Esophagus muscularis mucosa (tissue), 4 donors: Measurements from ENCODE around the gene RABL2B. TPM values are rescaled to one million over a fixed set of nuclear protein-coding genes. Genes with fewer than 3 reads are reported as not detected.

Source experiments
- DNase-seq: peaks from one replicate; pipeline ENCODE4 v3.0.0-alpha.2; 2017; ENCODE audit errors: extremely low spot score
- H3K27ac ChIP-seq, 4 donors: fragments of 200-600 bp; sonication (generic); replicated peaks in 1 of 4; 1 replicate in 3 of 4; 2 replicates in 1 of 4; pipeline ENCODE4 v1.5.1; 2016 to 2019; ENCODE audit warnings: mild to moderate bottlenecking in 1 of 4
- H3K27me3 ChIP-seq, 4 donors: fragments of 200-600 bp; sonication (generic); one replicate each; pipeline versions ENCODE4 v1.5.1 to v1.6.0; 2016 to 2019
- H3K36me3 ChIP-seq, 4 donors: fragments of 200-600 bp; sonication (generic); one replicate each; pipeline ENCODE4 v1.5.1; 2016 to 2019
- H3K4me1 ChIP-seq, 4 donors: fragments of 200-600 bp; sonication (generic); one replicate each; pipeline ENCODE4 v1.5.1; 2016 to 2019
- H3K4me3 ChIP-seq, 4 donors: fragments of 200-600 bp; sonication (generic); 1 replicate in 2 of 4; 2 replicates in 2 of 4; pipeline ENCODE4 v1.5.1; 2016 to 2019; ENCODE audit warnings: mild to moderate bottlenecking in 4 of 4, moderate library complexity in 1 of 4
- H3K9me3 ChIP-seq, 4 donors: fragments of 200-600 bp; sonication (generic); 1 replicate in 3 of 4; 2 replicates in 1 of 4; pipeline ENCODE4 v1.5.1; 2016 to 2019
- CTCF ChIP-seq, 3 experiments: fragments of 200-600 bp in 2 of 3; fragments of 450-650 bp in 1 of 3; sonication (generic) in 2 of 3; IDR thresholded peaks; one replicate each; pipeline ENCODE4 v1.5.1; 2017 to 2019; ENCODE audit warnings: antibody characterized with exemption in 3 of 3, mild to moderate bottlenecking in 2 of 3, moderate library complexity in 1 of 3
- EP300 ChIP-seq: sonication (generic); formaldehyde crosslinking; IDR thresholded peaks from one replicate; pipeline ENCODE4 v1.6.1; 2017; ENCODE audit warnings: antibody characterized with exemption
- POLR2A ChIP-seq: fragments of 450-650 bp; IDR thresholded peaks from one replicate; pipeline ENCODE4 v1.6.1; 2017; ENCODE audit warnings: antibody characterized with exemption, moderate library complexity, mild to moderate bottlenecking, low read depth
- POLR2AphosphoS5 ChIP-seq, 2 donors: sonication (generic); formaldehyde crosslinking; IDR thresholded peaks; one replicate each; pipeline ENCODE4 v1.6.1; 2017; ENCODE audit warnings: antibody characterized with exemption in 2 of 2
- WGBS: methylation state at CpG from one replicate; pipeline ENCODE4 v1.1.5; 2018; 5-methylcytosine and 5-hydroxymethylcytosine counted together
- intact Hi-C: fragments of 100-400 bp; cut with DNase I; formaldehyde crosslinking; loops from one replicate; pipeline ENCODE4 v1.15.1; 2023
- total RNA-seq, 4 donors: library from RNA; depleted of rRNA; stranded (reverse); fragments of >200 nt; gene quantifications; one replicate each; pipeline versions ENCODE4 v1.1.0 to v1.2.1, GENCODE V29; 2016

The RABL2B gene
- total RNA-seq, 4 donors from 2014 or later: 9.9 to 18.3 (median 12.4) TPM

DNA sequence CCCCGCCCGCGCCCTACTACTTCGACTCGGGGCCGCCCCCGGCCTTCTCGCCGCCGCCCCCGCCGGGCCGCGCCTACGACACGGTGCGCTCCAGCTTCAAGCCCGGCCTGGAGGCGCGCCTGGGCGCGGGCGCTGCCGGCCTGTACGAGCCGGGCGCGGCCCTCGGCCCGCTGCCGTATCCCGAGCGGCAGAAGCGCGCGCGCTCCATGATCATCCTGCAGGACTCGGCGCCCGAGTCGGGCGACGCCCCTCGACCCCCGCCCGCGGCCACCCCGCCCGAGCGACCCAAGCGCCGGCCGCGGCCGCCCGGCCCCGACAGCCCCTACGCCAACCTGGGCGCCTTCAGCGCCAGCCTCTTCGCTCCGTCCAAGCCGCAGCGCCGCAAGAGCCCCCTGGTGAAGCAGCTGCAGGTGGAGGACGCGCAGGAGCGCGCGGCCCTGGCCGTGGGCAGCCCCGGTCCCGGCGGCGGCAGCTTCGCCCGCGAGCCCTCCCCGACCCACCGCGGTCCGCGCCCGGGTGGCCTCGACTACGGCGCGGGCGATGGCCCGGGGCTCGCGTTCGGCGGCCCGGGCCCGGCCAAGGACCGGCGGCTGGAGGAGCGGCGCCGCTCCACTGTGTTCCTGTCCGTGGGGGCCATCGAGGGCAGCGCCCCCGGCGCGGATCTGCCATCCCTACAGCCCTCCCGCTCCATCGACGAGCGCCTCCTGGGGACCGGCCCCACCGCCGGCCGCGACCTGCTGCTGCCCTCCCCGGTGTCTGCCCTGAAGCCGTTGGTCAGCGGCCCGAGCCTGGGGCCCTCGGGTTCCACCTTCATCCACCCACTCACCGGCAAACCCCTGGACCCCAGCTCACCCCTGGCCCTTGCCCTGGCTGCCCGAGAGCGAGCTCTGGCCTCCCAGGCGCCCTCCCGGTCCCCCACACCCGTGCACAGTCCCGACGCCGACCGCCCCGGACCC, 62.9 kb downstream of the RABL2B start:
- H3K4me1 ChIP-seq: peaks cover 13 to 26% (median 21%) of the 10 kb centered on the region in 4 donors
- no peak for DNase-seq
- H3K27me3 ChIP-seq: peaks cover 0 to 50% (median 4%) of the 10 kb centered on the region in 4 donors
- TF ChIP-seq POLR2AphosphoS5 (IDR thresholded peaks at IDR 0.05): no peak
- no peak for TF ChIP-seq POLR2A
- no peak for TF ChIP-seq EP300
- no peak for TF ChIP-seq CTCF (IDR thresholded peaks at IDR 0.05)
- H3K9me3 ChIP-seq: no peaks in the 10 kb centered on the region
- peaks cover 0 to 86% (median 42%) of the 10 kb centered on the region in 4 donors for H3K36me3 ChIP-seq
- 68% methylated on average over 66 of the region's 132 CpGs for WGBS
- H3K27ac ChIP-seq: no peak overlapping the region
- no peak overlapping the region for H3K4me3 ChIP-seq
- intact Hi-C loops: no loop called here

DNA sequence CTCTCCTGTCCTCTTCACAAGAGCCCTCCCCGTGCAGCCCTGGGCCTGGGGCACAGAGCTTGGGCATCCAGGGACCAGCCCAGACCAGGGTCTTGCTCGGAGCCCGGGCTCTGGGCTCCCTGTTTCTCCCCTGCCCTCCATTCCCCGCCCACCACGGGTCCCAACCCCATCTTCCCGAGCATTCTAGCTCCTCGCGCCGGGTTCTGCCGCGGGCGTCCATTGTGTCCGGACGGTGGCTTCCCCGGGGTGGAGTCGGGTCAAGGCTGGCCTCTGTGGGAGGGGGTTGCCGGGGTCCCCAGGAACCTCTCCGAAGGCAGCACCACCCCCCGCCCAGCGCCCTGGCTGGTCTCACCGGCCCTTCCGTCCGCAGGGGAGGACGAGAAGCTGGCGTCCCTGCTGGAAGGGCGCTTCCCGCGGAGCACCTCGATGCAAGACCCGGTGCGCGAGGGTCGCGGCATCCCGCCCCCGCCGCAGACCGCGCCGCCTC, 63.6 kb downstream of the RABL2B start:
- Histone ChIP-seq H3K9me3 (no peaks in the 10 kb centered on the region), H3K27ac (no peak overlapping the region), H3K27me3 (peaks cover 0 to 50% (median 4%) of the 10 kb centered on the region in 4 donors), H3K36me3 (peaks cover 0 to 86% (median 40%) of the 10 kb centered on the region in 4 donors), H3K4me1 (peaks cover 13 to 26% (median 22%) of the 10 kb centered on the region in 4 donors), H3K4me3 (no peak overlapping the region)
- WGBS: no CpG with 5 or more reads among the region's 40 CpGs
- intact Hi-C loops: no loop called here
- TF ChIP-seq POLR2A: no peak
- no peak for TF ChIP-seq POLR2AphosphoS5 (IDR thresholded peaks at IDR 0.05)
- TF ChIP-seq EP300: no peak
- TF ChIP-seq CTCF (IDR thresholded peaks at IDR 0.05): no peak
- no peak for DNase-seq

DNA sequence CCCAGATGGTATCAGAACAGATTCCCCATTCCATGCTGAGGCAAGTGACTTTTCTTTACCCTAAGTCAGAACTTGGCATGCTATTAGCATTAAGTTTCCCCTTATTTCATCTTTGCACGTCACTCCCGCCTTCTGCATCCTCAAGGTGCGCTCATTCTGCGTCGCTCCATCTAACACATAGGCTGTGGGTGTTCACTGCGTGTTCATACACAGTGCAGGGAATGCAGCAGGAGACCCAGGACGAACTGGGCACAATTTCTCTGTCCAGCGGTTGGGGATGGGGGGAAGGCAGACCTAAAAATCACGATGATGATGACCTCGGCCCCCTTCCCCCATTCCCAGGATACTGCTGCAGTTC, 65.1 kb downstream of the RABL2B start:
- no peak overlapping the region for H3K27ac ChIP-seq
- TF ChIP-seq POLR2A: no peak
- no peak for TF ChIP-seq EP300
- TF ChIP-seq CTCF (IDR thresholded peaks at IDR 0.05): no peak
- TF ChIP-seq POLR2AphosphoS5 (IDR thresholded peaks at IDR 0.05): no peak
- H3K9me3 ChIP-seq: no peaks in the 10 kb centered on the region
- H3K4me3 ChIP-seq: no peak overlapping the region
- H3K4me1 ChIP-seq: peaks cover 22 to 36% (median 25%) of the 10 kb centered on the region in 4 donors
- no peak for DNase-seq
- peaks cover 0 to 79% (median 36%) of the 10 kb centered on the region in 4 donors for H3K36me3 ChIP-seq
- intact Hi-C loops: no loop called here
- 97% methylated on average over 10 of the region's 10 CpGs for WGBS
- H3K27me3 ChIP-seq: peaks cover 0 to 50% (median 4%) of the 10 kb centered on the region in 4 donors

GRCh38 chr22:50717709-50718351, 65.6 kb downstream of the RABL2B start:
- no peak for DNase-seq
- no peaks in the 10 kb centered on the region for H3K9me3 ChIP-seq
- TF ChIP-seq EP300: no peak
- TF ChIP-seq POLR2AphosphoS5 (IDR thresholded peaks at IDR 0.05): no peak
- no peak for TF ChIP-seq CTCF (IDR thresholded peaks at IDR 0.05)
- TF ChIP-seq POLR2A: no peak
- H3K4me1 ChIP-seq: peaks cover 26 to 40% (median 28%) of the 10 kb centered on the region in 4 donors
- H3K4me3 ChIP-seq: no peak overlapping the region
- H3K27me3 ChIP-seq: peaks cover 0 to 47% (median 4%) of the 10 kb centered on the region in 4 donors
- H3K27ac ChIP-seq: no peak overlapping the region
- intact Hi-C loops: no loop called here
- WGBS: 82% methylated on average over 4 of the region's 10 CpGs
- H3K36me3 ChIP-seq: peaks cover 0 to 74% (median 33%) of the 10 kb centered on the region in 4 donors

Other genes starting within 250 kb of the RABL2B start
- gene KLHDC7B, start 237.7 kb downstream of the RABL2B start, total RNA-seq: under 1 TPM in 1 of 4 donors, not detected in 3; 0.17 TPM
- not detected for gene SYCE3, start 220.7 kb downstream of the RABL2B start, total RNA-seq
- gene CPT1B, start 205.2 kb downstream of the RABL2B start, total RNA-seq: 10 to 100 TPM in 2 of 4 donors, 1 to 10 TPM in 2; 5.0 to 19.6 (median 14.6) TPM
- 10 to 100 TPM; 20.7 to 43.5 (median 33.0) TPM for gene CHKB, start 200.8 kb downstream of the RABL2B start, total RNA-seq
- gene MAPK8IP2, start 182.8 kb downstream of the RABL2B start, total RNA-seq: 1 to 10 TPM; 1.2 to 4.2 (median 3.4) TPM
- gene ARSA, start 155.5 kb downstream of the RABL2B start, total RNA-seq: 10 to 100 TPM; 24.5 to 49.4 (median 28.8) TPM
- 10 to 100 TPM in 3 of 4 donors, 1 to 10 TPM in 1; 7.0 to 21.1 (median 16.0) TPM for gene SHANK3, start 110.8 kb downstream of the RABL2B start, total RNA-seq
- under 1 TPM in 2 of 4 donors, not detected in 2; 0.42 to 0.46 TPM for gene ACR, start 45.4 kb downstream of the RABL2B start, total RNA-seq